GM12872 (cell line): ENCODE measurements around the gene OR6C6.

Experiments used
- TF ChIP-seq, protein P1 (sequence below): IDR thresholded peaks from 3 replicates; pipeline ENCODE4 v1.5.1; 2011; ENCODE audit warnings: low read depth, mild to moderate bottlenecking, low read length, moderate library complexity; ENCODE audit not compliant: insufficient read depth

OR6C6 gene

DNA sequence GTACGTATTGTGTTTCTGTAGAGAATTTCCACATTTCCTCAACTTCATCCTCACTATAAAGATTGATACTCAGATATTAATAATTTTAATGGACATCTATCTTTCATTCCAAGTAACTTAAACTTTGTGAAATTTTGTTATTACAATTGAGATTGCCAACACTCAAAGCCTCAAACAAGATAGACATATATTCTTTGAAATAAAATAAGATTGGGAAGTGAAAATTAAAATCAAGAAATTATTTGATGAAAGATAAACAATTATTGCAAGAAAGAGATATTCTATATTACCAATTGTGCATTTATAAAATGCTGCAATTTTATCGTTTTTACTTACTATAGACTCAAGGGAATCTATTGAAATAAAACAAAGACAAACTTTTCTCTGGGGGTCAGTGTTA lies at the start of gene OR6C6:
Gene OR6C6, minus strand, starts transcription at position 101 of the 400 bp plus-strand sequence. CDS start 1,337 bp downstream, outside the sequence.
- TF ChIP-seq, protein P1, sequence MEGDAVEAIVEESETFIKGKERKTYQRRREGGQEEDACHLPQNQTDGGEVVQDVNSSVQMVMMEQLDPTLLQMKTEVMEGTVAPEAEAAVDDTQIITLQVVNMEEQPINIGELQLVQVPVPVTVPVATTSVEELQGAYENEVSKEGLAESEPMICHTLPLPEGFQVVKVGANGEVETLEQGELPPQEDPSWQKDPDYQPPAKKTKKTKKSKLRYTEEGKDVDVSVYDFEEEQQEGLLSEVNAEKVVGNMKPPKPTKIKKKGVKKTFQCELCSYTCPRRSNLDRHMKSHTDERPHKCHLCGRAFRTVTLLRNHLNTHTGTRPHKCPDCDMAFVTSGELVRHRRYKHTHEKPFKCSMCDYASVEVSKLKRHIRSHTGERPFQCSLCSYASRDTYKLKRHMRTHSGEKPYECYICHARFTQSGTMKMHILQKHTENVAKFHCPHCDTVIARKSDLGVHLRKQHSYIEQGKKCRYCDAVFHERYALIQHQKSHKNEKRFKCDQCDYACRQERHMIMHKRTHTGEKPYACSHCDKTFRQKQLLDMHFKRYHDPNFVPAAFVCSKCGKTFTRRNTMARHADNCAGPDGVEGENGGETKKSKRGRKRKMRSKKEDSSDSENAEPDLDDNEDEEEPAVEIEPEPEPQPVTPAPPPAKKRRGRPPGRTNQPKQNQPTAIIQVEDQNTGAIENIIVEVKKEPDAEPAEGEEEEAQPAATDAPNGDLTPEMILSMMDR, result no peak

DNA sequence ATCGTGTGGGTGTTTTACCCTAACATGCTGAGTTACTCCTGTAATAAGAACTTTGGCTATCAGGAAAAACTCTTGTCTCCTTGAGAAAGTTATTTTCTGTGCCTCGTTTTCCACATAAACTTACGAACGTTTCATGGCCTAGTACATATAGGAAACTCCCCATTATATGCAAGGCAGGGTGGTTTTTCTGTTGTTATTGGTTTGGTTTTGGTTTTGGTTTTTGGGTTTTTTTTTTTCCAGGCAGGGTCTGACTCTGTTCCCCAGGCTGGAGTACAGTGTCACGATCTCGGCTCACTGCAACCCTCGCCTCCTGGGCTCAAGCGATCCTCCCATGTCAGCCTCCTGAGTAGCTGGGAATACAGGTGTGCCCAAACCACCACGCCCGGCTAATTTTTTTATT lies 39.6 kb upstream of the OR6C6 start:
- TF ChIP-seq, protein P1, result no peak

DNA sequence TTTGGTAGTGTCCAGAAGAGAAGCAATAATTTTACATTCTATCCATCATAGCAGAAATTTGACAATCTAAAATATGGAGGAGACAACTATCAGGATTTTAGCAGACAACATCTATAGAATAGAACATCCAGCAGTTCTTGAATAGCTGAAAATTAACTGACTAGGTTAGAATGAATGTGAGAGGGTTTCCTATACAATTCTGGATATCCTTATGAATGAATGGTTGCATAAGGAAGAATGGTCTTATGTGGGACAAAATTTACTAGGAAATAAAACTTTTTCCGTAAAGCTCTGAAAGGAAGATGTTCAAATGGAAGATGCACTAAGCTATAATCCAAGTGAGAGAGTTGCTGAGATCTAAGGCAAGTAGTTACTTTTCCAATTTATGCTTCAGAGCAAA lies 34.1 kb upstream of the OR6C6 start, which contains the start of gene OR6C3:
Gene OR6C3, plus strand, starts transcription at position 301 of the 400 bp plus-strand sequence. CDS start 955 bp downstream, outside the sequence.
- TF ChIP-seq, protein P1, result no peak

DNA sequence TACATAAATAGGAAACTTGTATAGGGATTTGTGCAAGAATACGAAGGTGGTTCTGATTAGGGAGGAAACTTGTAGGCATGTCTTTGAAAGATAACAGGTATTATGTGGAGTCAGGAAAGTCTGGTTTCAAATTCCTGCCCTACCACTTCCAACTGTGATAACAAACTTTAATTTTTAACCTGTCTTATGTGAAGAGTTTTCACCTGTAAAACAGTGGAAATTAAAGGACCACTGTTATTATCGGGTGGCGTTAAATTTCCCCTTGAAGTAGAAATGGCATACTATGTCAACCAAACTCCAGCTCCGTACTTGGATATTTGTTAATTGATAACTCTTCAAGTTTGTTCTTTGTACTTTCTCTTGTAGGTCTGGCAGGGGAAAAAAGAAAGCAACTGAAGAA lies 23.8 kb upstream of the OR6C6 start:
- TF ChIP-seq, protein P1, result no peak

DNA sequence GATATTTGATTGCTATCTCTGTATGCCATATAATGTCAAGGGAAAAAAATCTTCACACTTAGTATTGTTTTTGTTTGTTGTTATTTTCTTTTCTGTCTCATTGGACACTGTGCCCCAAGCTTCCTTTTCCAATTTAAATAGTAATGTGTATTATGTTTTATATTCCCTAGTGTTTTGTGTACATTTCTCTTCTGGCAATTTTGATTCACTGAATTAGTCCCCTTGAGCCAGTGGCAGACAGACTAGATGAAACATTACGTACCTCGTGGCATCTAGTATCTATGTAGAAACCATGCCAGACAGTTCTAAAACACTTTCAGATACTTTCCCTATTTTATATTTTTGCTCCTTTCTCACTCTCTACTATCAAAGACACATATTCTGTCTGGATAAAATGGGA lies 17.7 kb upstream of the OR6C6 start, which contains the start of gene OR6C1:
Gene OR6C1, plus strand, starts transcription at position 301 of the 400 bp plus-strand sequence. CDS start 6,257 bp downstream, outside the sequence.
- TF ChIP-seq, protein P1, result no peak

DNA sequence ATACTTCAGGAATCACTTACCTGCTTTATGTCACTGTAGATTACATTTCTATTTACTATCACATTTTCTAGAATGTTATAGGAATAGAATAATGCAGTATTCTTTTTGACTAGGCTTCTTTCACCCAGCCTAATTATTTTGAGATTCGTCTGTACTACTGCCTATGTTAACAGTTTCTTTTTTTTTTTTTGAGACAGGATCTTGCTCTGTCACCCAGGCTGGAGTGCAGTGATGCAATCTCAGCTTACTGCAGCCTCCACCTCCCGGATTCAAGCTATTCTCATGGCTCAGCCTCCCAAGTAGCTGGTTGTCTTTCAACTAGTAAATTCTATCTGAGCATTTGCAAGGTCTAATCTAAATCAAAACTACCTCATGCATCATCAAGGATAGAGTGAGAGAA lies 6.4 kb downstream of the OR6C6 start:
- TF ChIP-seq, protein P1, result no peak

DNA sequence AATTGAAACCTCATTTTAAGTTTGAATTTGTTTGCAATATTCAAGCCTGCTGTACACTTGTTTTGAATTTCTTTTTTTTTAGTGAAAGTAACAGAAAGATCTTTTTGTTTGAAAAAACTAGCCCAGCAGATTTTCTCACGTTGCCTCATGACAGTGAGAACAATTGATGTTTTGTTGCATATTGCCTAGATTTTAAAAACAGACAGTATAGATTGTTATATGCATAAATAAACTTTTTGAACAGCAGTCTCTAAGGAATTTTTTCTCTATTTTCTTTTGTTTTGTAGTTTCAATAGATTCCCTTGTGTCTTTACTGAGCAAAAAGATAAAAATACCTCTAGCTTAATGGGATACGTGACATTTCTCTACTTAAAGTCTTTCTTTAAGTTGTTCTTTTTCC lies 15.4 kb downstream of the OR6C6 start:
- TF ChIP-seq, protein P1, result no peak

DNA sequence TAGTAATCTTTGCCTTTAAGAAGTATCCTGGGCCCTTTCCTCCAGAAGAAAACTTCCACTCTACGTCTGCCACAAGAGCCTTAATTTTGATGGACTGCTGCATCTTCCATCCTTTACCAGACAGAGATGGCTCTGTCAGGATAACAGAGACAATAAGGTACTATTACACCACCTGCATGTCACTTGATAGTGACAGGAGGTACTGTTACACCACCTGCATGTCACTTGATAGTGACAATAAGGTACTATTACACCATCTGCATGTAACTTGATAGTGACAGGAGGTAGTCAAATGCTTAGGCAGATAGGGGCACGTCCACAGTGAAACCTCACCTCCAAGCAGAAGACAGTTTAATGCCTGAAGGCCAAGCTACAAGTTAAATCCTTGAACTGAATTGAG lies 38.1 kb downstream of the OR6C6 start:
- TF ChIP-seq, protein P1, result no peak
